H1 (cell line): Measurements from ENCODE around the gene SMG7. TPM values are rescaled to one million over a fixed set of nuclear protein-coding genes. Genes with fewer than 3 reads are reported as not detected.

ENCODE experiments used
- CTCF ChIA-PET: fragments of 300-600 bp; sonication (Branson Sonifier 250); formaldehyde crosslinking; loops from one replicate; lab custom pipeline; 2021; ENCODE audit not compliant: partially characterized antibody; lab: Charles Lee
- POLR2A ChIA-PET: fragments of 300-600 bp; sonication (Branson Sonifier 250); formaldehyde crosslinking; loops from one replicate; lab custom pipeline; 2021; ENCODE audit warnings: inconsistent platforms; ENCODE audit not compliant: partially characterized antibody; lab: Charles Lee
- DNase-seq, 2 experiments: peaks; one replicate each; pipeline versions ENCODE4 v3.0.0 to v3.0.0-alpha.2; 2010 to 2022; ENCODE audit warnings: low spot score in 2 of 2, low read depth in 1 of 2, mixed read lengths in 1 of 2
- FAIRE-seq: peaks from 2 replicates; lab custom pipeline; 2011; peaks lifted over from hg19 to GRCh38; lab: Jason Lieb, UNC
- H2AFZ ChIP-seq: 2 replicates; pipeline ENCODE4 v1.8.1; 2012; ENCODE audit warnings: low read length, inconsistent platforms
- H2AK5ac ChIP-seq: 2 replicates; pipeline ENCODE4 v1.6.1; 2013; ENCODE audit warnings: low read depth, low read length
- H2BK120ac ChIP-seq: replicated peaks from 2 replicates; pipeline ENCODE3; 2013; ENCODE audit warnings: low read depth, low read length, inconsistent platforms
- H2BK12ac ChIP-seq: 2 replicates; pipeline ENCODE4 v1.6.1; 2013; ENCODE audit warnings: low read depth, low read length
- H2BK15ac ChIP-seq: 2 replicates; pipeline ENCODE4 v1.6.1; 2013; ENCODE audit warnings: low read length
- H2BK20ac ChIP-seq: 2 replicates; pipeline ENCODE4 v1.6.1; 2013; ENCODE audit warnings: low read length
- H2BK5ac ChIP-seq: 2 replicates; pipeline ENCODE4 v1.6.1; 2013; ENCODE audit warnings: low read depth, low read length
- H3K14ac ChIP-seq: 2 replicates; pipeline ENCODE4 v1.6.1; 2013; ENCODE audit warnings: inconsistent platforms; ENCODE audit not compliant: insufficient read length
- H3K18ac ChIP-seq: 2 replicates; pipeline ENCODE4 v1.6.1; 2013; ENCODE audit warnings: low read length; ENCODE audit errors: extremely low read depth
- H3K23ac ChIP-seq: 2 replicates; pipeline ENCODE4 v1.6.1; 2013; ENCODE audit warnings: inconsistent platforms; ENCODE audit not compliant: insufficient read length
- H3K23me2 ChIP-seq: 2 replicates; pipeline ENCODE4 v1.6.1; 2013; ENCODE audit warnings: low read depth, low read length
- H3K27ac ChIP-seq: 2 replicates; pipeline ENCODE4 v1.6.1; 2011; ENCODE audit warnings: low read depth, low read length, inconsistent platforms
- H3K27me3 ChIP-seq, 4 experiments: replicated peaks in 1 of 4; 1 replicate in 1 of 4; 2 replicates in 3 of 4; pipeline versions ENCODE4 v1.6.1 to v1.8.1; 2011 to 2013; ENCODE audit warnings: low read length in 3 of 4, mild to moderate bottlenecking in 3 of 4, inconsistent platforms in 2 of 4, mixed read lengths in 2 of 4, moderate library complexity in 1 of 4; ENCODE audit not compliant: control insufficient read depth in 3 of 4, insufficient read depth in 3 of 4; ENCODE audit errors: extremely low read depth in 1 of 4
- H3K36me3 ChIP-seq, 4 experiments: 2 replicates each; pipeline versions ENCODE4 v1.6.1 to v1.8.1; 2011 to 2013; ENCODE audit warnings: mild to moderate bottlenecking in 4 of 4, low read length in 3 of 4, moderate library complexity in 2 of 4, control low read depth in 1 of 4, inconsistent platforms in 1 of 4; ENCODE audit not compliant: insufficient read depth in 4 of 4, control insufficient read depth in 2 of 4
- H3K4ac ChIP-seq: replicated peaks from 2 replicates; pipeline ENCODE3; 2013; ENCODE audit warnings: low read length, low read depth, mixed read lengths, inconsistent platforms; ENCODE audit not compliant: insufficient read length
- H3K4me1 ChIP-seq, 4 experiments: replicated peaks in 1 of 4; 1 replicate in 1 of 4; 2 replicates in 3 of 4; pipeline versions ENCODE4 v1.6.1 to v1.8.1; 2011 to 2013; ENCODE audit warnings: low read length in 3 of 4, inconsistent platforms in 2 of 4, mixed read lengths in 1 of 4; ENCODE audit not compliant: insufficient read depth in 4 of 4, control insufficient read depth in 3 of 4
- H3K4me2 ChIP-seq, 2 experiments: 2 replicates each; pipeline versions ENCODE4 v1.6.1 to v1.8.1; 2011 to 2013; ENCODE audit warnings: low read depth in 2 of 2, low read length in 2 of 2, control low read depth in 1 of 2, inconsistent platforms in 1 of 2, mild to moderate bottlenecking in 1 of 2; ENCODE audit not compliant: insufficient read depth in 1 of 2
- H3K4me3 ChIP-seq, 4 experiments: fragments of 200-600, 300-600 bp in 1 of 4; sonication (generic), shearing (Covaris generic), sonication (Bioruptor Twin) in 1 of 4; 2 replicates each; pipeline versions ENCODE4 v1.5.1 to v1.8.1; 2011 to 2016; ENCODE audit warnings: low read length in 4 of 4, low read depth in 3 of 4, control low read depth in 2 of 4, inconsistent platforms in 2 of 4, mild to moderate bottlenecking in 2 of 4, mixed read lengths in 1 of 4, moderate library complexity in 1 of 4; ENCODE audit not compliant: insufficient read depth in 2 of 4; ENCODE audit errors: extremely low read depth in 1 of 4
- H3K56ac ChIP-seq: replicated peaks from 2 replicates; pipeline ENCODE3; 2013; ENCODE audit warnings: low read depth, mild to moderate bottlenecking, mixed read lengths, low read length, inconsistent platforms; ENCODE audit not compliant: insufficient read length
- H3K79me1 ChIP-seq: 2 replicates; pipeline ENCODE4 v1.6.1; 2013; ENCODE audit warnings: low read depth, low read length, control low read depth
- H3K79me2 ChIP-seq, 2 experiments: 2 replicates each; pipeline versions ENCODE4 v1.6.1 to v1.8.1; 2012 to 2013; ENCODE audit warnings: low read length in 2 of 2, mild to moderate bottlenecking in 2 of 2, inconsistent platforms in 1 of 2; ENCODE audit not compliant: insufficient read depth in 2 of 2, control insufficient read depth in 1 of 2
- H3K9ac ChIP-seq, 4 experiments: replicated peaks in 1 of 4; 1 replicate in 1 of 4; 2 replicates in 3 of 4; pipeline versions ENCODE4 v1.6.1 to v1.8.1; 2011 to 2013; ENCODE audit warnings: low read depth in 3 of 4, low read length in 3 of 4, control low read depth in 2 of 4, mild to moderate bottlenecking in 2 of 4, moderate library complexity in 2 of 4, inconsistent platforms in 1 of 4; ENCODE audit errors: extremely low read depth in 1 of 4
- H3K9me3 ChIP-seq, 2 experiments: 2 replicates each; pipeline versions ENCODE4 v1.6.1 to v1.8.1; 2012 to 2013; ENCODE audit warnings: mild to moderate bottlenecking in 2 of 2, moderate library complexity in 2 of 2, control low read depth in 1 of 2, inconsistent platforms in 1 of 2, low read depth in 1 of 2, low read length in 1 of 2, mixed read lengths in 1 of 2; ENCODE audit not compliant: insufficient read depth in 2 of 2
- H4K20me1 ChIP-seq, 2 experiments: replicated peaks in 1 of 2; 2 replicates each; pipeline versions ENCODE3 to v1.8.1; 2011 to 2013; ENCODE audit warnings: inconsistent platforms in 2 of 2, low read length in 2 of 2, mild to moderate bottlenecking in 1 of 2; ENCODE audit not compliant: insufficient read depth in 2 of 2, control insufficient read depth in 1 of 2
- H4K5ac ChIP-seq: 2 replicates; pipeline ENCODE4 v1.6.1; 2013; ENCODE audit warnings: low read length, low read depth, mixed read lengths, inconsistent platforms; ENCODE audit not compliant: insufficient read length
- H4K8ac ChIP-seq: 2 replicates; pipeline ENCODE4 v1.8.0; 2013; ENCODE audit warnings: mild to moderate bottlenecking, moderate library complexity, low read length, inconsistent platforms; ENCODE audit not compliant: insufficient read depth; ENCODE audit errors: extremely low read depth
- H4K91ac ChIP-seq: replicated peaks from 2 replicates; pipeline ENCODE3; 2013; ENCODE audit warnings: low read length, mixed read lengths, inconsistent platforms; ENCODE audit not compliant: insufficient read length
- E2F6 ChIP-seq: IDR thresholded peaks from 2 replicates; pipeline ENCODE4 v1.6.1; 2012; ENCODE audit warnings: inconsistent platforms
- EZH2 ChIP-seq: fragments of 200-600 bp; sonication (generic); IDR thresholded peaks from 2 replicates; pipeline ENCODE4 v1.7.1; 2012; ENCODE audit warnings: low read depth, mild to moderate bottlenecking, moderate library complexity, low read length, inconsistent platforms; ENCODE audit not compliant: severe bottlenecking
- KDM4A ChIP-seq: IDR thresholded peaks from one replicate; pipeline ENCODE4 v1.7.1; 2012; ENCODE audit warnings: low read depth, mild to moderate bottlenecking, moderate library complexity, low read length, inconsistent platforms; ENCODE audit not compliant: severe bottlenecking
- POLR2A ChIP-seq, 2 experiments: IDR thresholded peaks; 1 replicate in 1 of 2; 2 replicates in 1 of 2; pipeline ENCODE4 v1.6.1; 2011; ENCODE audit warnings: low read depth in 2 of 2, low read length in 2 of 2, mild to moderate bottlenecking in 2 of 2; ENCODE audit errors: control extremely low read depth in 1 of 2
- RBBP5 ChIP-seq: IDR thresholded peaks from 2 replicates; pipeline ENCODE4 v1.7.1; 2012; ENCODE audit warnings: low read depth, mild to moderate bottlenecking, inconsistent platforms, low read length, moderate library complexity, borderline replicate concordance
- RNF2 ChIP-seq: fragments of 200-900, 300-1000 bp; sonication (generic); IDR thresholded peaks from 2 replicates; pipeline ENCODE4 v1.7.1; 2016; ENCODE audit warnings: borderline replicate concordance, low read depth, mild to moderate bottlenecking, antibody characterized with exemption, low read length; ENCODE audit not compliant: poor library complexity, severe bottlenecking; ENCODE audit errors: missing control alignments
- SIN3A ChIP-seq, 2 experiments: IDR thresholded peaks in 1 of 2; conservative IDR thresholded peaks in 1 of 2; 2 replicates each; pipeline ENCODE4 v1.6.1; 2011 to 2012; ENCODE audit warnings: low read length in 2 of 2, improper control_type of control experiment in 1 of 2, low read depth in 1 of 2, mild to moderate bottlenecking in 1 of 2
- WGBS, 2 experiments: shearing (Covaris generic) in 1 of 2; methylation state at CpG; one replicate each; pipeline versions ENCODE4 v1.1.6 to v1.1.7; 2013 to 2015; ENCODE audit warnings: low lambda C conversion rate in 2 of 2, mixed read lengths in 2 of 2, inconsistent platforms in 1 of 2, low coverage in 1 of 2, missing lambda C conversion rate in 1 of 2; ENCODE audit not compliant: insufficient replicate concordance in 2 of 2, insufficient coverage in 1 of 2, insufficient read length in 1 of 2; ENCODE audit errors: extremely low coverage in 1 of 2, missing lambda C conversion rate in 1 of 2; 5-methylcytosine and 5-hydroxymethylcytosine counted together
- polyA plus RNA-seq, 7 experiments: library from polyadenylated mRNA; depleted of rRNA in 3 of 7; stranded (reverse) in 5 of 7; unstranded in 2 of 7; fragments of >200 nt in 5 of 7; fragments of 200-250 nt in 2 of 7; gene quantifications; 1 replicate in 5 of 7; 2 replicates in 1 of 7; 4 replicates in 1 of 7; pipeline versions ENCODE4 v1.2.1 to v1.2.3, GENCODE V29; 2011 to 2013; ENCODE audit warnings: missing spikeins in 2 of 7, mixed read lengths in 2 of 7
- total RNA-seq: library from RNA; stranded (reverse); fragmentation: NEBNext Ultra II Directional; extraction: Animal tissue kit (Norgen Biotek cat#: 25700); gene quantifications from 2 replicates; pipeline ENCODE4 v1.2.1, GENCODE V29; 2021

Gene SMG7
- total and polyA plus RNA-seq, 2 of the 8 experiments (the other 6 are each of a cell fraction or from before 2014, with no cell fraction given), result 39.3 to 65.6 TPM

GRCh38 chr1:183515002-183515689, 42.8 kb downstream of the SMG7 start:
- no peak overlapping the region for H3K4me2 ChIP-seq
- H3K9me3 ChIP-seq, result no peaks in the 10 kb centered on the region
- H3K23ac ChIP-seq, result no peak overlapping the region
- no peak overlapping the region for H2BK12ac ChIP-seq
- no peak overlapping the region for H2AFZ ChIP-seq
- 90% methylated on average over 2 of the region's 2 CpGs; no CpG with 5 or more reads in 1 of the 2 experiments for WGBS, 2 experiments
- peaks cover 0 to 4% of the 10 kb centered on the region in 2 experiments for H4K20me1 ChIP-seq
- no peak overlapping the region for H4K5ac ChIP-seq
- TF ChIP-seq E2F6, result no peak
- TF ChIP-seq EZH2, result no peak
- TF ChIP-seq POLR2A (IDR thresholded peaks at IDR 0.05; ENCODE audit: control extremely low read depth in 1 of 2, low read depth in 2 of 2, low read length in 2 of 2), result no peak
- TF ChIP-seq RBBP5, result no peak
- TF ChIP-seq RNF2, result no peak
- TF ChIP-seq KDM4A, result no peak
- no peak for TF ChIP-seq SIN3A (conservative IDR thresholded peaks at IDR 0.05 in 1 of 2, IDR thresholded peaks at IDR 0.05 in 1 of 2; ENCODE audit: low read depth in 1 of 2, low read length in 2 of 2)
- H3K18ac ChIP-seq, result no peak overlapping the region
- no peaks in the 10 kb centered on the region for H3K23me2 ChIP-seq
- H3K4me1 ChIP-seq, result no peaks in the 10 kb centered on the region
- no peak overlapping the region for H3K27ac ChIP-seq
- no peak overlapping the region for H4K8ac ChIP-seq
- POLR2A ChIA-PET, result no interaction called here
- FAIRE-seq, result no peak
- H2BK5ac ChIP-seq, result no peak overlapping the region
- CTCF ChIA-PET, result interaction anchor here (0.6 kb wide), 1 partner anchor 1052 kb away, joined by 3 read pairs; no protein-coding TSS in a partner anchor
- no peak for DNase-seq
- peaks cover 0 to 39% (median 8%) of the 10 kb centered on the region in 4 experiments; a peak in 5 of 8 replicates for H3K36me3 ChIP-seq
- no peaks in the 10 kb centered on the region for H3K27me3 ChIP-seq
- H3K79me1 ChIP-seq, result peaks cover 2% of the 10 kb centered on the region; the same call in 1 of the 2 replicates
- no peak overlapping the region for H2AK5ac ChIP-seq
- H3K14ac ChIP-seq, result no peak overlapping the region
- no peak overlapping the region for H2BK15ac ChIP-seq
- no peak overlapping the region for H3K9ac ChIP-seq
- H4K91ac ChIP-seq, result no peak overlapping the region
- no peak overlapping the region for H2BK120ac ChIP-seq
- no peak overlapping the region for H3K4me3 ChIP-seq
- H3K56ac ChIP-seq, result no peak overlapping the region
- H2BK20ac ChIP-seq, result no peak overlapping the region
- H3K4ac ChIP-seq, result no peak overlapping the region
- peaks cover 0 to 22% of the 10 kb centered on the region in 2 experiments; a peak in 2 of 4 replicates for H3K79me2 ChIP-seq
